Neuronal stem cell (in vitro differentiated cells): ENCODE data around the gene S100G.

Source experiments
- DNase-seq: peaks from one replicate; pipeline ENCODE4 v3.0.0-alpha.2; 2013; ENCODE audit warnings: low spot score
- H2AFZ ChIP-seq: one replicate; pipeline ENCODE4 v1.6.1; 2013; ENCODE audit warnings: mild to moderate bottlenecking, low read length, inconsistent platforms
- H2AK5ac ChIP-seq: 2 replicates; pipeline ENCODE4 v1.6.1; 2013; ENCODE audit warnings: low read depth, mild to moderate bottlenecking, inconsistent platforms, low read length, moderate library complexity, mixed read lengths
- H2BK120ac ChIP-seq: 2 replicates; pipeline ENCODE4 v1.6.1; 2013; ENCODE audit warnings: low read depth, mild to moderate bottlenecking, inconsistent platforms, low read length, moderate library complexity, mixed read lengths
- H2BK12ac ChIP-seq: one replicate; pipeline ENCODE4 v1.6.1; 2013; ENCODE audit warnings: low read length, inconsistent platforms
- H2BK15ac ChIP-seq: 2 replicates; pipeline ENCODE4 v1.6.1; 2013; ENCODE audit warnings: mild to moderate bottlenecking, low read length, inconsistent platforms, mixed read lengths
- H2BK5ac ChIP-seq: one replicate; pipeline ENCODE4 v1.6.1; 2013; ENCODE audit warnings: inconsistent platforms, mild to moderate bottlenecking, low read length, moderate library complexity
- H3K14ac ChIP-seq: one replicate; pipeline ENCODE4 v1.6.1; 2013; ENCODE audit warnings: low read length, inconsistent platforms
- H3K18ac ChIP-seq: 2 replicates; pipeline ENCODE4 v1.6.1; 2013; ENCODE audit warnings: low read length, inconsistent platforms
- H3K23ac ChIP-seq: 2 replicates; pipeline ENCODE4 v1.6.1; 2013; ENCODE audit warnings: low read depth, mild to moderate bottlenecking, mixed read lengths, low read length, inconsistent platforms; ENCODE audit not compliant: poor library complexity
- H3K27ac ChIP-seq: replicated peaks from 3 replicates; pipeline ENCODE4 v1.5.1; 2013; ENCODE audit warnings: low read length, inconsistent platforms
- H3K27me3 ChIP-seq, 3 experiments: 2 replicates each; pipeline ENCODE4 v1.6.1; 2013; ENCODE audit warnings: low read length in 3 of 3, mild to moderate bottlenecking in 2 of 3, inconsistent platforms in 1 of 3, low read depth in 1 of 3, mixed read lengths in 1 of 3, moderate library complexity in 1 of 3; ENCODE audit not compliant: control insufficient read depth in 3 of 3, insufficient read depth in 3 of 3
- H3K36me3 ChIP-seq, 2 donors: replicated peaks in 1 of 2; 2 replicates each; pipeline ENCODE4 v1.6.1; 2013; ENCODE audit warnings: low read length in 2 of 2; ENCODE audit not compliant: control insufficient read depth in 2 of 2, insufficient read depth in 2 of 2
- H3K4ac ChIP-seq: 2 replicates; pipeline ENCODE4 v1.6.1; 2013; ENCODE audit warnings: inconsistent platforms, mild to moderate bottlenecking, low read length, moderate library complexity
- H3K4me1 ChIP-seq, 2 donors: 1 replicate in 1 of 2; 2 replicates in 1 of 2; pipeline ENCODE4 v1.6.1; 2013; ENCODE audit warnings: low read length in 2 of 2, low read depth in 1 of 2; ENCODE audit not compliant: control insufficient read depth in 2 of 2, insufficient read depth in 1 of 2
- H3K4me2 ChIP-seq: one replicate; pipeline ENCODE4 v1.6.1; 2013; ENCODE audit warnings: mild to moderate bottlenecking, low read length, inconsistent platforms; ENCODE audit not compliant: insufficient read depth, poor library complexity, severe bottlenecking
- H3K4me3 ChIP-seq, 2 donors: 2 replicates each; pipeline ENCODE4 v1.5.1; 2013; ENCODE audit warnings: low read length in 2 of 2, mild to moderate bottlenecking in 2 of 2, inconsistent platforms in 1 of 2, moderate library complexity in 1 of 2
- H3K79me1 ChIP-seq: one replicate; pipeline ENCODE4 v1.6.1; 2013; ENCODE audit warnings: low read depth, mild to moderate bottlenecking, inconsistent platforms, low read length, moderate library complexity
- H3K9ac ChIP-seq: one replicate; pipeline ENCODE4 v1.6.1; 2013; ENCODE audit warnings: mild to moderate bottlenecking, low read depth, low read length, inconsistent platforms; ENCODE audit not compliant: poor library complexity
- H3K9me3 ChIP-seq, 2 donors: replicated peaks in 1 of 2; 2 replicates each; pipeline versions ENCODE3 to v1.6.1; 2013; ENCODE audit warnings: low read length in 2 of 2, mild to moderate bottlenecking in 2 of 2, inconsistent platforms in 1 of 2, low read depth in 1 of 2, mixed read lengths in 1 of 2, moderate library complexity in 1 of 2; ENCODE audit not compliant: control insufficient read depth in 2 of 2, insufficient read depth in 1 of 2
- H4K8ac ChIP-seq: one replicate; pipeline ENCODE4 v1.6.1; 2013; ENCODE audit warnings: low read depth, mild to moderate bottlenecking, inconsistent platforms, low read length, moderate library complexity
- H4K91ac ChIP-seq: one replicate; pipeline ENCODE4 v1.6.1; 2013; ENCODE audit warnings: low read length, low read depth, mild to moderate bottlenecking, inconsistent platforms; ENCODE audit not compliant: poor library complexity
- WGBS, 2 donors: extraction: QIAGEN DNeasy Blood & Tissue Kit; methylation state at CpG; one replicate each; pipeline ENCODE4 v1.1.7; 2013; ENCODE audit warnings: missing lambda C conversion rate in 2 of 2, mixed read lengths in 1 of 2; ENCODE audit not compliant: insufficient read length in 2 of 2, insufficient replicate concordance in 1 of 2; ENCODE audit errors: extremely low coverage in 2 of 2; 5-methylcytosine and 5-hydroxymethylcytosine counted together

The S100G gene

GRCh38 chrX:16683007-16683664 lies 33.2 kb downstream of the S100G start:
- no peak for DNase-seq
- H2BK120ac ChIP-seq, result no peak overlapping the region

GRCh38 chrX:16687514-16687913 lies 37.6 kb downstream of the S100G start:
- Histone ChIP-seq H3K14ac (no peak overlapping the region), H3K4me2 (no peak overlapping the region), H3K9ac (no peak overlapping the region), H3K27me3 (no peaks in the 10 kb centered on the region), H3K23ac (no peak overlapping the region), H2BK120ac (no peak overlapping the region), H3K79me1 (no peaks in the 10 kb centered on the region), H2AK5ac (no peak overlapping the region), H3K18ac (no peak overlapping the region), H2BK5ac (no peak overlapping the region), H3K27ac (no peak overlapping the region), H4K8ac (no peak overlapping the region), H3K9me3 (peaks cover 0 to 3% of the 10 kb centered on the region in 2 donors), H3K36me3 (peaks cover 17 to 86% of the 10 kb centered on the region in 2 donors), H2BK12ac (no peak overlapping the region), H3K4ac (no peak overlapping the region), H3K4me3 (no peak overlapping the region), H2AFZ (no peak overlapping the region), H2BK15ac (no peak overlapping the region), H3K4me1 (no peaks in the 10 kb centered on the region), H4K91ac (no peak overlapping the region)
- DNase-seq, result no peak
- no CpG with 5 or more reads among the region's 3 CpGs for WGBS, 2 donors

More at GRCh38 chrX:16683007-16683664, 33.2 kb downstream of the S100G start:
- H3K4me2 ChIP-seq, result no peak overlapping the region
- no peak overlapping the region for H3K4me3 ChIP-seq
- H3K4me1 ChIP-seq, result no peaks in the 10 kb centered on the region
- no peak overlapping the region for H4K8ac ChIP-seq
- peaks cover 15 to 84% of the 10 kb centered on the region in 2 donors for H3K36me3 ChIP-seq
- no peak overlapping the region for H3K18ac ChIP-seq
- H2BK15ac ChIP-seq, result no peak overlapping the region
- no peak overlapping the region for H2AFZ ChIP-seq
- no peaks in the 10 kb centered on the region for H3K79me1 ChIP-seq
- H3K9me3 ChIP-seq, result peaks cover 0 to 3% of the 10 kb centered on the region in 2 donors
- H3K9ac ChIP-seq, result no peak overlapping the region
- H3K23ac ChIP-seq, result no peak overlapping the region
- no CpG with 5 or more reads among the region's 7 CpGs for WGBS, 2 donors
- no peak overlapping the region for H3K27ac ChIP-seq
- no peak overlapping the region for H3K14ac ChIP-seq
- H3K27me3 ChIP-seq, result no peaks in the 10 kb centered on the region
- H4K91ac ChIP-seq, result no peak overlapping the region
- no peak overlapping the region for H2BK5ac ChIP-seq
- H3K4ac ChIP-seq, result no peak overlapping the region
- H2BK12ac ChIP-seq, result no peak overlapping the region
- no peak overlapping the region for H2AK5ac ChIP-seq

- peaks cover 14 to 81% of the 10 kb centered on the region in 2 donors for H3K36me3 ChIP-seq
These were observed 45.2 kb downstream of the S100G start for GRCh38 chrX:16695079-16695676.

GRCh38 chrX:16696956-16697355 lies 47.0 kb downstream of the S100G start:
- H3K4me3 ChIP-seq, result no peak overlapping the region
- H3K9me3 ChIP-seq, result no peaks in the 10 kb centered on the region
- H2BK120ac ChIP-seq, result no peak overlapping the region
- H3K23ac ChIP-seq, result no peak overlapping the region
- H3K4ac ChIP-seq, result no peak overlapping the region
- no peak overlapping the region for H3K27ac ChIP-seq
- H2AFZ ChIP-seq, result no peak overlapping the region
- H3K27me3 ChIP-seq, result no peaks in the 10 kb centered on the region
- H3K79me1 ChIP-seq, result no peaks in the 10 kb centered on the region
- no peaks in the 10 kb centered on the region for H3K4me1 ChIP-seq
- no peak overlapping the region for H3K18ac ChIP-seq
- no CpG with 5 or more reads among the region's 3 CpGs for WGBS, 2 donors
- no peak overlapping the region for H4K8ac ChIP-seq
- no peak overlapping the region for H2AK5ac ChIP-seq
- no peak overlapping the region for H4K91ac ChIP-seq
- H3K14ac ChIP-seq, result no peak overlapping the region
- no peak overlapping the region for H2BK5ac ChIP-seq
- peaks cover 13 to 73% of the 10 kb centered on the region in 2 donors for H3K36me3 ChIP-seq
- DNase-seq, result no peak
- H2BK15ac ChIP-seq, result no peak overlapping the region
- H3K9ac ChIP-seq, result no peak overlapping the region
- no peak overlapping the region for H3K4me2 ChIP-seq
- H2BK12ac ChIP-seq, result no peak overlapping the region

More at GRCh38 chrX:16695079-16695676, 45.2 kb downstream of the S100G start:
- Histone ChIP-seq H2BK12ac (no peak overlapping the region), H4K91ac (no peak overlapping the region), H3K23ac (no peak overlapping the region), H3K27me3 (no peaks in the 10 kb centered on the region), H2AK5ac (no peak overlapping the region), H3K9me3 (no peaks in the 10 kb centered on the region), H3K4me2 (no peak overlapping the region), H3K4ac (no peak overlapping the region), H3K9ac (no peak overlapping the region), H3K27ac (no peak overlapping the region), H2BK120ac (no peak overlapping the region), H3K4me1 (no peaks in the 10 kb centered on the region), H4K8ac (no peak overlapping the region), H3K79me1 (no peaks in the 10 kb centered on the region), H3K14ac (no peak overlapping the region), H3K18ac (no peak overlapping the region), H3K4me3 (no peak overlapping the region), H2BK5ac (no peak overlapping the region), H2BK15ac (no peak overlapping the region), H2AFZ (no peak overlapping the region)
- WGBS, 2 donors, result no CpG with 5 or more reads among the region's 10 CpGs
- no peak for DNase-seq
